H1 (cell line): Measurements from ENCODE around the gene ARHGAP23. TPM values are rescaled to one million over a fixed set of nuclear protein-coding genes. Genes with fewer than 3 reads are reported as not detected.

ENCODE experiments used
- POU5F1 ChIP-seq: IDR thresholded peaks from 2 replicates; pipeline ENCODE4 v1.6.1; 2011; ENCODE audit warnings: low read depth, mild to moderate bottlenecking, low read length, moderate library complexity
- polyA plus RNA-seq, 7 experiments: library from polyadenylated mRNA; depleted of rRNA in 3 of 7; stranded (reverse) in 5 of 7; unstranded in 2 of 7; fragments of >200 nt in 5 of 7; fragments of 200-250 nt in 2 of 7; gene quantifications; 1 replicate in 5 of 7; 2 replicates in 1 of 7; 4 replicates in 1 of 7; pipeline versions ENCODE4 v1.2.1 to v1.2.3, GENCODE V29; 2011 to 2013; ENCODE audit warnings: missing spikeins in 2 of 7, mixed read lengths in 2 of 7
- total RNA-seq: library from RNA; stranded (reverse); fragmentation: NEBNext Ultra II Directional; extraction: Animal tissue kit (Norgen Biotek cat#: 25700); gene quantifications from 2 replicates; pipeline ENCODE4 v1.2.1, GENCODE V29; 2021

The ARHGAP23 gene
- total and polyA plus RNA-seq, 2 of the 8 experiments (the other 6 are each of a cell fraction or from before 2014, with no cell fraction given): 16.3 to 107 TPM

GRCh38 chr17:38428112-38428642 lies at the start of gene ARHGAP23 (continued):
- no peak for TF ChIP-seq POU5F1
